ENCODE results near the gene GGCT.

GGCT gene

DNA sequence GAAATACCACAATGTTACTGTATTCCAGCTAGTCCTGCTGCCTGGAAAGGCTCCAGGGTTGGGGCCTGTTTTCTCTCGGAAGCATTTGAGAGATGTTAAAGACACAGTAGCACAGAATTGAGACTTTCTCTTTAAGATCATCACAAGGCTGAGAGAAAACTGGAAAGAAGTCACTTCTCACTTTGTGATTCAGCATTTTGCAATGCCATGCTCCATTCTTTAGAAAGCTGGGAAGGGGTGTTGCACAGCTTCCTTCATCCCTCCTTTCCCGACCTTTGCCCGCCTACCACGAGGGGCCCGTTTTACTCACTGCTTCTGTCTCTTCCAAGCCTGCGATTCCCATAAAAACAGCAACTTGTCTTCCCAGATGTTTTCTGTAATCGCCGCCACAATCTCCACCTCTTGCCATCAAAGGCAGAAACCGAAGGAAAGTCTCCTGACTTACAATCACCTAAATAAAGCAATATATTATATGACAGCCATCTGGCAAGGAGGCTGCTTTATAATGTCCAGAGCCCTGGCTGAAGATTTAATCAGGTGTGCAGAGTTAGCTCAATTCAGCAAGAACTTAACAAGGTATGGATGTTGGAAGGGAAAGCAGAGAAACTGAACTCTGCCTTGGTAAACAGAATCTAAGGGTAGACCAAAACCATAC, 44.9 kb downstream of the GGCT start:
- no peak for DNase-seq

DNA sequence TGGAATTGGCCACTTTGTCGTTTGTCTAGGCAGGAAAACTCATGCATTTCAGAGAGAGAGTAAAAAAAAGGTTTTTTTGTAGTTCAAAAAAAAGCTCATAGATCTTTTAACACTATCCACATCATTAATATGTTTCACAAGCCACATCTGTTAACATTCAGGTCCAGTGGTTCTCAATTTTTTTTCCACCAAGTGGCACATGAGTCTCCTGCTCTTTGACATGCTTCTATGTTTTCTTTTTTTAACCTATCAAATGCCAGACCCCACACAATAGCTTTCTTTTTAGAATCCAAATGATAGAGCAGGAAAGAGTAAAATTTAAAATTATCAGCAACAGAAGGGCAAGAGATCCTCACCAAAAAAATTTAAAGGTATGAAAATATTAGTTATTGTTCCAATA, 46.3 kb downstream of the GGCT start:
- no peak for DNase-seq

DNA sequence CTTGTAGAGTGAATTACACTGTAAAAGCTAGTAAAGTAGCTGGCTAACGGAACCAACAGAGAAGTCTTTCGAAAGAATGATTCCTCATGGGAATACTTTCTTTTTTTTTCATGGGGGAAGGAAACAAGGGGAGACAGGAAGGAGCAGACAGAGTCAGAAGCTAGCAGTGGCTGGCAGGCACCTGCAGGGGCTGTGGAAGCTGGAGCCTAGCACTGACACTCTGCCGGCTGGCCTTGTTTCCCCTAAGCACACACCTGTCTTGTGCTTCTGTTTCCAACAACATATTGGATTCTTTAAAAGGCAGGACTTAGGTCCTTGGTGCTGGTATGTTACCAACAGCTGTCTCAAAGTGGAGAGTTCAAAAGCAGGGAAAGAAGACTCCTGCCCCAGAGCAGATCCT, 50.7 kb downstream of the GGCT start:
- DNase-seq = no peak

DNA sequence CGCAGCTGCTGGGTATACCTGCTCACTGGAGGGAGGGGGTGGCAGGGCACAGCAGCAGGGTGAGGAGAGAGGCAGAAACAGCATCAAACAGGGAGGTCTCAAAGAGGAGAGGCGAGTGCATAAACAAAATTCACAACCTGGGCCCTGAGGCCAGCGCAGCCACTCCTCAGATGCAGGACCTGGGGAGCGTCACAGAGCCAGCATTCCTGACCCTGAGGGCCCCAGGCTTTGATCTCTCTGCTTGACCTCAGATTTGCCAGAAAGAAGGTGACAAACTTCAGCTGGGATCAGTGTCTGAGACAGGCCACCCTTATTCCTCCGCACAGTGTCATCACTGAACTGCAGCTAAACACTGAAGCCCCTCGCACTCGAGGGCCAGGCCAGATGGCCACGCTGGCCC, 51.6 kb downstream of the GGCT start:
- no peak for DNase-seq

DNA sequence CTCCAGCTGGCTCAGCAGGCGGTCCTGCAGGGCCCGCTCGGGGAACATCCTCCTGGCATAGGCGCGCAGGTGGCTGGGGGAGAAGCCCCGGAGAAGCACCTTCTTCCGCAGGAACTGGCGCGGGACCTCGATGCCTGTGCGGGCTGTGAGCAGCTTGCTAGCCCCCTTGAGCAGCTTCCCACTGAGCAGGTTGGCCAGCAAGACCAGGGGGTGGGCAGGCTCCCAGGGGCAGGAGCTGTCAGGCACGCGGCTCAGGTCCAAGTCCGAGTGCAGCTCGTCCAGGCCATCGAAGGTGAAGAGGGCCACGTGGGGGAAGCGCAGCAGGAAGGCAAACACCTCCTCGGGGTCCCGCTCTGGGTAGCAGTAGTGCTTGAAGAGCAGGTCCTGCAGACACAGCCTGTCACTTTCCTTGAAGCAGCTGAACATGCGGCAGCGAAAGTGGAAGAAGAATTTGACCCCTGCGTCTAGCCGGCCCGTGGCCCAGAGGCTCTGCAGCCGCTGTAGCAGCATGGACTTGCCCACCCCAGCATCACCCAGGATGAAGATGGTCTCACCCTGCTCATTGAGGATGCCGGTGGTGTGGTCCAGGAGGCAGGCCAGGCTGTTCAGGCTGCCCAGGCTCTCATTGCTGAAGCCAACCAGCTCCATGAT, 52.2 kb downstream of the GGCT start:
- no peak for DNase-seq

DNA sequence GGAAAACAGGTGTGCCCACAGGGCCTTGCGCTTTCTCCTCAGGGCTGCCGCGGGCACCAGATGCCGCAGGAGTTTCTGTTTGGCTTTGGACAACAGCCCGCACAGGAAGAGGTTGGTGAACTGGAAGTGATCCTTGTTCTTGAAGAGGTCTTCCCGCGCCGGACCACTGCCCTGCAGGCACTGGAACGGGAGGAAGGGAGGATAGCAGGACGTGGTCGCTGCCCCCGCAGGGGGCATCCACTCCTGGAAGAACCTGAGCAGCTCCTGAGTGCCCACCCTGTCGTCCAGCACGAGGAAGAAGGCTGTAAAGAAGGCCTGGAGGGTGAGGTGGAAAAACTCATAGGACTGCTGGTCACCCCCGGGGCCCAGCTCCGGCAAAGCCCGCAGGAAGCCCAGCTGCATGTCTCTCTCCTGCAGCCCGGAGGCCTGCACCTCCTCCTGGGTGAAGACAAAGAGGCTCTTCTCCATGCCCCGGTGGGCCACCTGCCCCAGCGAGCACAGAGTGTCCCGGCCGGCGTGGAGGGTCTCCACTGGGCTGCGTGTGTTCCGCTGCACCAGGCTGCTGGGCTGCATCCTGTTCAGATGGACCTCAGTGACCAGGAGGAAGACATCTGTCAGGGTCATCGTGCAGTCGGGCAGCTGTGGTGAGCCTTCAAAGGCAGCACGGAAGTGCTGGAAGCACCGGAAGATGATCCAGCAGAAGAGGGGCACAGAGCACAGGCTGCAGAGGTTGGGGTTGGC, 52.9 kb downstream of the GGCT start:
- DNase-seq = no peak

DNA sequence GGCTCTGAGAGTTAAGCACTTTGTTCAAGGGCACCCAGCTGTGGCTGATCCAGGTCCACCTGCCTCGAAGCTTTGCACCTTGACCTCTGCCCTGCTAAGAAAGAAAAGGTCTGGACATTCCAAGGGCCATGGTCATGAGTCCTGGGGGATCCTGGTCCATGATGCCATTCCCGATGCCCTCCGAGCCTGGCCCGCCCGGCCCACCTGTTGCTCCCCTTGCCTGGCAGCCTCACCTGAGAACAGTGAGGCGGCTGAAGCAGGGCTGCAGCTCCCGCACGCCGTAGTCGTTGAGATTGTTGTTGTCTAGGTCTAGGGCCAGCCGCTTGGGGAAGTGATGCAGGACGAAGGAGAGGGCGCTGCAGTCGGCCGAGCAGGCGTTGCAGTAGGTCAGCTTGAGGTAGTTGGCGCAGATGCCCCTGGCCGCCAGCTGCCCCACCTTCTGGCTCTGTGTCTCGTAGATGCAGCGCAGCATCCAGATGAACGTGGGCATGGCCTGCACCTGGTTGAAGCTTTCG, 53.6 kb downstream of the GGCT start:
- no peak for DNase-seq

DNA sequence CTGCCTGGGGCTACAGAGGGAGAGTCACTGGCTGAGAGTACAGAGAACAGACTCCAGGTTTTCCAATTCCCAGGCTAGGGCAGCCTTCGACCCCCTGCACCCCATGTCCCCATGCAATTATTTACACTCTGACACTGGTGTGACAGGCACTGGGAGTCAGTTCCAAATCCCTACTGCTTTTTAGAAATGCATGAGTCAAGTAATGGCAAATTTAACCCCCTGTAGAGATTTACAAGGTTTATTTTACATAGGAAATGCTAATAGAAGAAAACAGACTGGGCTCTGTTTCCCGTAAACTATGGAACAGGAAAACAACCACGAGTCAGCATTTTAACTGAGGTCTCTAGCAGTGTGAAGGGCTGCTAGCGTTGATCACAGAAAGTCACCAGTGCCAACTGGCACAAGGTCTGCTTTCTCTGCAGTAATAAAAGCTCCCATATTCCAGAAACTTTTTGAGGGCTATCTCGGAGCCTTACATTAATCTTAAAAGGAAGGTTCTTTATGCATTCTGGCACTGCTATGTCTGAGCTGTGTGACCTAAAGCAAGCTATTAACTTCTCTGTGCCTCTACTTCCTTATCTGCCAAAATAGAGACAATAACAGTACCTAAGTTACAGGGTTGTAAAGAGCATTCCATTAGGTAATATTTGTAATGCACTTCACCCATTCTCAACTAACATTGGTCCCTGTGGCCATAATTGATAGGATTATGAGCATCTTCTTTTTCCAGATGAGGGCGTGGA, 54.2 kb downstream of the GGCT start:
- no peak for DNase-seq

DNA sequence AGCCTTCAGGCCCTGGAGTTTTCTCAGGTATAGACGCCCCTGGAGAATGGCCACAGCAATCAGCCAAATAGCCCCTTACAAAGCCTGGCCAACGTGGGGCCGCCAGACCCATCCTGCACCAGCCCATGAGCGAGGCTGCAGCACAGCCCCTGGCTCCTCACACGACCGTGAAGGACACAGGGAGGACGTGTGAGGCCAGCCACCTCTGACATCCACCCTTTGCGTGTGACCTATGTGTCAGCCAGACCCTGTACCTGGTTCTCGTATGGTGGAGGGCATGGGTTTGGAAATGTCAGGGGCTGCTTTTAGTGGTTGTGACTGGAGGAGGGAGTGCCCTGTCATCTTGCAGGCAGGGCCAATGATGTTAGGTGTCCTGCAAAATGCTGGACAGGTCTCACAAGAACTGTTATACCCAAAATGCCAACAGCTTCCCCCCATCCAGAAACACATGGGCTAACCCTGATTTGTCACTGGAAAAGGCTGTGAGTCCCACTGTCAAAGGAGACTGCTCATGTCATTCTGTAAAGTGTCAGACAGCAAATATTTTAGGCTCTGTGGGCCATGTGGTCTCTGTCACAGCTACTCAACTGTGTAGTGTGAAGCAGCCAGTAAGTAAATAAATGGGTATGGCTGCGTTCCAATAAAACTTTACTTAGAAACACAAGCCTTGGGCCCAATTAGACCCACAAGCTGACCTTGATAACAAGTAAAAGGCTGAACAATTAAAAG, 56.0 kb downstream of the GGCT start:
- no peak for DNase-seq

DNA sequence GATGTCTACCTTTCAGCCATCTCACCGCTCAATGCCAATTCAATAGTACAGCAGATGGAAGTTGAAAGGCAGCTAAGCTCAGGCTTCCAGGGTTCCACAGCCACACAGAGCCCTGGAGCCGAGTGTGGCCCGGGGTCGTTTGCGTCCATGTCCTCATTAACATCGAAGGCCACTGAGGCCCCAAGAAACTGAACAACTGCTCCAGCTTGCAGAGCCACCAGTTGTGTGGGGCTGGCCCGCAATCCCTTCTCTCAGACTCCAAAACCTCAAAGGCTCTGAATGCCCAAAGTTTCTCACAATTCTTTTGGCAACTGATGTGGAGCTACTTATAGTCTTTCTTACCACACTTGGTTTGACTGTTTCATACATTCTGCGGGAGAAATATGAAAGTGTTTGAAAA, 57.2 kb downstream of the GGCT start:
- no peak for DNase-seq
